NCI-H2227 treated with DMSO at 0.1 percent for 48 hours (cell line): ENCODE measurements around the gene RNF144B.

Source experiments
- DNase-seq: peaks from one replicate; lab custom pipeline; 2025; lab: John Stamatoyannopoulos, UW

RNF144B gene

DNA sequence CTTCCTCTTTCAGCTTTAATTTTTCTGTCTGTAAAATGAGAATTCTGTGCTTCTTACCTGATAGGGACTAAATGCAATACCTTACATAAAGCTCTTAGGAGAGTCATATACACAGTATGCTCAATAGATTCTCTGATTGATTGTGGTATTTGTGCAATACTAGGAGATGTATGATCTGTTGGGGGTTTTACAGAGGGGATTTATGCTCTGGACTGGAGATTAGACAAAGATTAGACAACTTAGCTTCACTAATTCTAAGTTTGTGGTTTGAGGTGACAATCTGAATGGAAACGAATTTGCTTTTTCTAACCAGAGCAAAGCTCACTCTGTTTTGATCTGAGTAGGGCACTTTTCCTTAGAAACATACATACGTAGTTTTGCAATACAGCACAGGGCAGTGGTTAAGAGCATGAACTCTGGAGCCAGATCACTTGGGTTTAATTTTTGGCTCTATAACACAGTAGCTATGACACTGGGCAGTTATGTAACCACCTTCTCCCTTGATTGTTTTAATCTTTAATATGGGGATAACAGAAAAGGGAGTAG, 126.2 kb downstream of the RNF144B start:
- no peak for DNase-seq

DNA sequence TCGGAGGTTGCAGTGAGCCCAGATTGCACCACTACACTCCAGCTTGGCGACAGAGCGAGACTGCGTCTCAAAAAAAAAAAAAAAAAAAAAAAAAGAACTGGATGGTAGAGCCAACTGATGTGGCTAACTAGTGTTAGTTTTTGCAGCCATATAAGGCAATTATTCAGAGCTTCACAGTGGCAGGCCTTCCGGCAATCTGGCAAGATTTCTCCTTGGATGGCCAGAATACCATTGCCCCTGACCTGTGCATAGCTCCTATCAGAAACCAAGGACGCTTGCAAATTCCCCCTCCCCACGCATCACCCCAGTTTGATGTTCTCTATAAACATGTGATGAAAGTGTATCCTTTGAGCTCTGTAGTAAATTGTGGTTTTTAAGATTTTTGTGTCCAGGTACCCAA, 127.0 kb downstream of the RNF144B start:
- DNase-seq: no peak

DNA sequence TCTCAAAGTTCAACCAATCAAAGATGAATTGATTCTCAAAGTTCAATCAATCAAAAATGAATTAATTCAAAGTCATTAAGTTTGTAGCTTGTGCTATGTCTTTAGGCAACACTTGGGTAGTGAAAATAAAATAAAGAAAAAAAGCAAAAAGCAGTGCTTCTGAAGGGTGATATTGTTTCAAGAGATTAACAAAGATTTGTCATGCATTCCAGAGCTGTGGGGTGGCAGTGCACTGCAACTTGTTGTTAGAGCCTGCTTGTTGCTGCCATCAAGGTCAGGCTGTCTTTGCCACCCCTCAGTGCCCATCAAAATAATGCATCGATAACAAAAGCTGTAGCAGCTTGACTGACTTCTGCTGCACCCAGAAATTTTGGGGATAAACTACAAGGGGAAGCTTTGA, 128.6 kb downstream of the RNF144B start:
- no peak for DNase-seq
